MG63 (cell line): ENCODE results near the gene C2CD4B. TPM values are rescaled to one million over a fixed set of nuclear protein-coding genes. Genes with fewer than 3 reads are reported as not detected.

Experiments
- DNase-seq: peaks from one replicate; pipeline ENCODE4 v3.0.0-alpha.2; 2020
- H3K27me3 ChIP-seq: fragments of 250-450 bp; sonication (Bioruptor Pico); 2 replicates; pipeline ENCODE4 v1.5.1; 2020; ENCODE audit warnings: mild to moderate bottlenecking, moderate library complexity
- H3K36me3 ChIP-seq: fragments of 250-450 bp; sonication (Bioruptor Pico); 2 replicates; pipeline ENCODE4 v1.5.1; 2020; ENCODE audit warnings: mild to moderate bottlenecking, moderate library complexity
- H3K4me3 ChIP-seq: fragments of 250-450 bp; sonication (Bioruptor Pico); 2 replicates; pipeline ENCODE4 v1.5.1; 2020; ENCODE audit warnings: mild to moderate bottlenecking, moderate library complexity
- H3K9me3 ChIP-seq: fragments of 250-450 bp; sonication (Bioruptor Pico); 2 replicates; pipeline ENCODE4 v1.5.1; 2020; ENCODE audit warnings: mild to moderate bottlenecking, moderate library complexity
- total RNA-seq: library from RNA; depleted of rRNA; stranded (reverse); fragments of >200 nt; shearing (Covaris generic); gene quantifications from 2 replicates; pipeline ENCODE4 v1.2.3, GENCODE V29; 2014; ENCODE audit warnings: low replicate concordance

C2CD4B gene
- total RNA-seq, 1 experiment from 2014 or later: not detected

GRCh38 chr15:62164396-62165103 lies 535 bp downstream of the C2CD4B start:
- Histone ChIP-seq H3K4me3 (peak overlapping the region; percentile 35), H3K9me3 (no peaks in the 10 kb centered on the region), H3K27me3 (peaks cover 11% of the 10 kb centered on the region; the same call in 1 of the 2 replicates), H3K36me3 (no peaks in the 10 kb centered on the region)
- DNase-seq: peak; percentile 48

DNA sequence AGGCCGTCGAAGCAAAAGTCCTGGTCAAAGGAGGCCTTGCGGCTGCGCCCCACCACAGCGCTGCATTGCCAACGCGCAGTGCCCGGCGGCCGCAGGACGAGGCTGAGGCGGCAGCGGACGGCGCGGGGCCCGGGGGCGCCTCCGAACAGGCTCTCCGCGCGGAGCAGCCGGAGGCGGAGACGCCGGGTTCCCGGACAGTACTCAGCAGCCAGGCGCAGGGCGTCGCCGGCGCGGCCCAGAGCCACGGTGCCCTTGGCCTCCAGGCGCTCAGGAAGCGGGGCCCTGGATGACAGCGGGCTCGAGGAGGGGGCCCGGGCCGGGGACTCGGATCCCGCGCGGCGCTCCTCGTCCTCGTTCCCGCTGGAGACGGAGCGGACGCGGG lies 1.1 kb downstream of the C2CD4B start:
- Histone ChIP-seq H3K9me3 (no peaks in the 10 kb centered on the region; the same call in 1 of the 2 replicates), H3K4me3 (peak overlapping the region; percentile 35), H3K27me3 (peaks cover 11% of the 10 kb centered on the region; the same call in 1 of the 2 replicates), H3K36me3 (no peaks in the 10 kb centered on the region)
- DNase-seq: peak; percentile 34

- peaks cover 11% of the 10 kb centered on the region; the same call in 1 of the 2 replicates for H3K27me3 ChIP-seq
- no peak for DNase-seq
- peaks cover under 1% of the 10 kb centered on the region; the same call in 1 of the 2 replicates for H3K9me3 ChIP-seq
- H3K4me3 ChIP-seq: peak overlapping the region; percentile 35
- no peaks in the 10 kb centered on the region for H3K36me3 ChIP-seq
These were observed 1.6 kb downstream of the C2CD4B start for GRCh38 chr15:62163397-62164013.

GRCh38 chr15:62153228-62153627 lies 11.9 kb downstream of the C2CD4B start:
- Histone ChIP-seq H3K4me3 (no peak overlapping the region), H3K36me3 (no peaks in the 10 kb centered on the region), H3K9me3 (peaks cover 7% of the 10 kb centered on the region), H3K27me3 (no peaks in the 10 kb centered on the region)
- no peak for DNase-seq

DNA sequence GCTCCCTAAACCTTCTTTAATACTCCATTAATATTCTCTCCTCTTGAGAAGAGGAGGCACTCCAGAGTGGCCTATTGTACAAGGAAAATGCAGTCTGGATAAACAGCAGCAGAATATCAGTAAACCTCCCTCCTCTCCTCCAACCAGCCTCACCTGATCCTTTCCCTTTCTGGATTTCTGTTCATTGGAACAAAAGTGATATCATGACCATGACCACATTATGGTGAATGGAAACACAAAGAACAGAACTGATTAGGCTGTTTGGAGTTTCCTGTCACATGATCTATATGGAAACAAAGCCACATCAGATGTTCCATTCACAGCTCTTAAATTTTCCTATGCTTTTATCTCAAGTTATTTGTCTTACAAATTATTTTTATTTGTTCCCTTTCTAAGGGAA lies 14.6 kb downstream of the C2CD4B start:
- no peak for DNase-seq
- no peaks in the 10 kb centered on the region for H3K36me3 ChIP-seq
- H3K27me3 ChIP-seq: no peaks in the 10 kb centered on the region
- no peak overlapping the region for H3K4me3 ChIP-seq
- no peaks in the 10 kb centered on the region for H3K9me3 ChIP-seq

DNA sequence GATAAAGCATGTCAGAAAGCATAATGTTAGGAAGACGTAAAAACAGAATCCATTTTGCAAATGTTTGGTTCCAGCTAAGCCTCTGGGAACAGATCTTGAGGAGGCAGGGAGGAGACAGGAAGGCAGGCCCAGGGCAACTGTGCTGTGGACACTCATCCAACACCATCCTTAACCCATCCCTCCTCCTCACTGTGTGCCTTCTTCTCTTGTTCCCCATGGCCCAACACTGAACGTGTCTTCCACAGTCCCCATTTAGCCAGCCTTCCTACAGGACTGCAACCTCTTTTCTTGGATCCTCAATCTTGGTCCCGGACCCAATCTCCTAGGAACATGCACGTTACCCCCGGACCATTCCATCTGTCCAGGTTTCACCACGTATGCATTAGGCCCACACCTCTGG lies 15.4 kb downstream of the C2CD4B start:
- DNase-seq: no peak
- Histone ChIP-seq H3K9me3 (no peaks in the 10 kb centered on the region), H3K36me3 (no peaks in the 10 kb centered on the region), H3K4me3 (no peak overlapping the region), H3K27me3 (no peaks in the 10 kb centered on the region)

GRCh38 chr15:62147551-62147950 lies 17.5 kb downstream of the C2CD4B start:
- DNase-seq: no peak
- H3K9me3 ChIP-seq: no peaks in the 10 kb centered on the region
- H3K27me3 ChIP-seq: no peaks in the 10 kb centered on the region
- no peaks in the 10 kb centered on the region for H3K36me3 ChIP-seq
- H3K4me3 ChIP-seq: no peak overlapping the region

- Histone ChIP-seq H3K9me3 (no peaks in the 10 kb centered on the region), H3K27me3 (no peaks in the 10 kb centered on the region), H3K4me3 (no peak overlapping the region), H3K36me3 (no peaks in the 10 kb centered on the region)
- no peak for DNase-seq
These were observed 17.9 kb downstream of the C2CD4B start for GRCh38 chr15:62147149-62147548.

DNA sequence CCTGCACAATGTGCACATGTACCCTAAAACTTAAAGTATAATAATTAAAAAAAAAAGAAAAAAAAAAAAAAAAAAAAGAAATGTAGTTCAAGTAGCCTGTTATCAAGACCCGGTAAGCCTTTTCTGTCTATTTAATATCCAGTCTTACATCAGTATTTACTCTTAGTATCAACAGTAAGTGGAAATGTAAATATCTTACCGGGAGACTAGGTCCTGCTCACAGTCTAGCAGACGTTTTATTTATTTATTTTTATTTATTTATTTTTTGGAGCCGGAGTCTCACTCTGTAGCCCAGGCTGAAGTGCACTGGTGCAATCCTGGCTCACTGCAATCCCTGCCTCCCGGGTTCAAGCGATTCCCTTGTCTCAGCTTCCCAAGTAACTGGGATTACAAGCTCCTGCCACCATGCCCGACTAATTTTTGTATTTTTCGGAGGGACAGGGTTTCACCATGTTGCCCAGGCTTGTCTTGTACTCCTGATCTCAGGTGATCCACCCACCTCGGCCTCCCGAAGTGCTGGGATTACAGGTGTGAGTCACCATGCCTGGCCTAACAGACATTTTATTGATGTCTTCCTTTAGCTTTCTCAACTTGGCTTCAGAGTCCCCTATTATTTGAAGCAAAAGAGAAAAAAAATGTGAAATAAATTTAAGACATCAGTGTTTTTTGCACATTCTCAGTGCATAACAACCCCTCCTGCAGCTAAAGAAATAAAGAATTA lies 19.9 kb downstream of the C2CD4B start:
- H3K36me3 ChIP-seq: no peaks in the 10 kb centered on the region
- no peak for DNase-seq
- H3K9me3 ChIP-seq: no peaks in the 10 kb centered on the region
- H3K27me3 ChIP-seq: no peaks in the 10 kb centered on the region
- H3K4me3 ChIP-seq: no peak overlapping the region

- H3K9me3 ChIP-seq: no peaks in the 10 kb centered on the region
- DNase-seq: no peak
- no peaks in the 10 kb centered on the region for H3K36me3 ChIP-seq
- H3K27me3 ChIP-seq: no peaks in the 10 kb centered on the region
- no peak overlapping the region for H3K4me3 ChIP-seq
These were observed 22.3 kb downstream of the C2CD4B start for GRCh38 chr15:62142736-62143135.

DNA sequence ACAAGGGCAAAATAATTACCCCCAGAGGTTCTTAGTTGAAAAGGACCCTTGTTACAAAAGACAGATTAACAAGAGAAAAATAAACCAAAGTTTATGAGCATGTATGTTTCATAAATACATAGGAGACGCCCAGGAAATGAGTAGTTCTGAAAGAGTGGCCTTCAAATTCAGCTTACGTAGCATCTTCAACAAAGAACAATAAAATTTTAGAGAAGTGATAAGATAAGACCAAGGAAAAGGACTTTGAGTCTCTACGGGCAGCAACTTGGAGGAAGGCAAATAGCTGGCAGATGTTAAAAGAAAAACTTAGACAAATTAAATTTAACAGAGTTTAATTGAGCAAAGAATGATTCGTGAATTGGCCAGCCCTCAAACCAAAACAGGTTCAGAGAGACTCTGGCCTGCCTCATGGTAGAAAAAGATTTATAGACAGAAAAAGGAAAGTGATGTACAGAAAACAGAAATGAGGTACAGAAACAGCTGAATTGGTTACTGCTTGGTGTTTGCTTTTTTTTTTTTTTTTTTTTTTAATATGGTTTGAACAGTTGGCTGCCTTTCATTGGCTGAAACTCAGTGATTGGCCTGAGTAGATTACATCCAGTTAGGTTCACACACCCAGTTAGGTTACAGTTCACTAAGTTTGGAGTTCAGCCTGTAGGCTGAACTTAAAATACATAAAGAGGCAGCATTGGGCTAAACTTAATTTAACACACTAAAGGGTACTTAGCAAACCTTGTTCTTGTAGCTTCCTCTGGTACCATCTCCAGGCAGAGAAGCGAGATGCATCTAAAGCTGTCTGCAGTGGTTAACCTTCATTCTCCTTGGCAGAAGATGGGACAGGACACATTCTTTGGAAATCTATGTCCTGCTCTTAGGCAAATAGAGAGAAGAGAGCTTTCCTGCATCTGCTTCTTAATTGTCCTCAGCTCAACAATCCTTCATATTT lies 23.2 kb downstream of the C2CD4B start:
- Histone ChIP-seq H3K27me3 (no peaks in the 10 kb centered on the region), H3K36me3 (no peaks in the 10 kb centered on the region), H3K4me3 (no peak overlapping the region), H3K9me3 (no peaks in the 10 kb centered on the region)
- no peak for DNase-seq

GRCh38 chr15:62141200-62141599 lies 23.9 kb downstream of the C2CD4B start:
- Histone ChIP-seq H3K4me3 (no peak overlapping the region), H3K36me3 (no peaks in the 10 kb centered on the region), H3K9me3 (no peaks in the 10 kb centered on the region), H3K27me3 (no peaks in the 10 kb centered on the region)
- DNase-seq: no peak

DNA sequence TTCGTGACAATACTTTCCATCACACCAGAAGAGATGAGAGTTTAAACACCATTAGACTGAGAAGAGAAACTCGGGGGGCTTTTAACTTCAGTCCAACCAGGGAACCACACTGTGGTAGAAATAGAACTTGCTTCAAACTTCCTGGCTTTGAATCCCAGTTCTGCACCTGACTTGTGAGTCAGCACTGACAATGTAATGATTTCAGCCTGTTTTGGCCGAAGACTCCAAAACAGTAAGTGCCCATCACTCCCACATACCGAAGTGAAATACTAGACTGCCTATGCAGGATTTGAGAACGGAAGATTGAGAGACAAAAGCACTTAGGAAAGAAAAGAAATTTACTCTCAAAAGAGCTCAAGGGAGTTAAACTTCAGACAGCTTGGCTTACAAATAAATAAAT lies 27.0 kb downstream of the C2CD4B start:
- Histone ChIP-seq H3K27me3 (no peaks in the 10 kb centered on the region), H3K36me3 (no peaks in the 10 kb centered on the region), H3K4me3 (no peak overlapping the region), H3K9me3 (no peaks in the 10 kb centered on the region)
- peak; percentile 65 for DNase-seq

GRCh38 chr15:62136911-62137865 lies 27.9 kb downstream of the C2CD4B start:
- H3K36me3 ChIP-seq: no peaks in the 10 kb centered on the region
- no peaks in the 10 kb centered on the region for H3K9me3 ChIP-seq
- no peak overlapping the region for H3K4me3 ChIP-seq
- no peak for DNase-seq
- no peaks in the 10 kb centered on the region for H3K27me3 ChIP-seq

DNA sequence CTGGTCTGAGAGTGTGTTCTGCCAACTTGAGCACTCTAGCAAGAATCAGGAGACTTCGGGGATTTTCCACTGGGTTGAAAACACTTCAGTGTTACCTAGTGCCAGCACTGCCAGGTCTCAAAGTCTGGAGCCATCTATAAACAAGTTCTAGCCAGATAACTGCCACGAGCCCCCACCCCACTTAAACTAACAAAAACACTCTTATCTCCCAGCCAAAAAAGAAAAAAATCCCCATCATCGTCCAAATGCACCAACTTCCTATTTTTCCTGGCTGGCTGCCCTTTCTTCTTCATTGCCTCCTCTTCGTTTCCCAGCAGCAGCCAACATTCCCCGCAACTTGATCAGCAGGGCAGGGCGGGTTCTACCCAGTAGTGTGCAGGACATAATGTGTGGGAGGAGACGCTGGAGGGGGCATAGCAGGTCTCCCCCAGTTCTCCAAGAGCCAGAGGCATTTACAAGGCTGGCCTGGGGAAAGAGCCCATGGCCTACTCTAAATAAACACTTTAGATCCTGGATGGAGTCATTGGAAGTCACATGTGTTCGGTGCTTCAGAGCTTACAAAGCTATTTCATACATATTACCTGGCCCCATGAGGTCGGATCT lies 29.5 kb downstream of the C2CD4B start:
- Histone ChIP-seq H3K9me3 (0 out of 2 replicates have a peak, but pooled peaks cover 2% of the 10 kb centered on the region), H3K36me3 (no peaks in the 10 kb centered on the region), H3K4me3 (no peak overlapping the region), H3K27me3 (no peaks in the 10 kb centered on the region)
- DNase-seq: peak; percentile 98
